ENCODE measurements around the gene DLX1.
A peak's percentile ranks its signal among the peaks of the same experiment; 100 is the strongest.

The DLX1 gene

DNA sequence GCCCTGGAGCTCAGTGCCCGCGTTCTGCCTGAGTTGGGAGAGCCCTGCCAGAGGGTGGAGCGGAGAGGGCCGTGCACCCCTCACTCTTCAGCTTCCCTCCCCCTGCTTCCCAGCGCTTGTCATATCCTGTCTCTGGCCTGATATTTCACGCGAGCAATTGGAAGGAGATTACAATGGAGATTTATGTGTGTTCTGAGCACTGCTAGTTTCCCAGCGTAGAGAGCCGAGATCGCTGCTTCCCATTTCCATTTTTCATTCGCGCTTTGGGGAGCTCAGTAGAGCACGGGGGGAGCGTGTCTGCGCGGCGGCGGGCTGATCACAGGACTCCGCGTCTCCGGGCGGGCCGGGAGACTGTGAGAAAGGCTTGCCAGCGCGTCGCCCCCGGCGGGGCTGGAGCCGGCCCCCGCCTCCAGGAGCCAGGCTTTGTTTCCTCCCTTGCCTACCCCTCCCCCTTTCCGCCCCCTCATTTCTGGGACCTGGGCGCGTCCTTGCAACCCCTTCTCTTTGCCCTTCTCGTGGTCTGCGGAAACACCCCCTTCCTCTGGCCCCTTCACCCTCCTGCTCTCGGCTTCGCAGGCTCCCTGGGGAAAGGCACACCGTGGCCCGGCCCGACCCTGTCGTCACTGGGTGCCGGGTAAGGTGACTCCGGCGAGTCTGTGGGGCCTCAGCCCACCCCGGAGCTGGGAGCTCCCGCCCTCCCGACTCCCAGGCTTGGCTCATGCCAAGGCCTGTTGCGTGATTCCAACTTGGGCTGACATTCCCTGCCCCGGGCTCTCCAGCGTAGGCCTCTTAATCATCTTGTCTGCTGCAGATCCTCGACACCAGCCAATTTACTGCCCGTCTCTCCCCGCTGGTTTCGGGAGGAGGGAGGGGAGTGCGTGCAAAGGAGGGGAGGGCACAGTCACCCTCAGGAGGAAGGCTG is 11.6 kb downstream of the DLX1 start:
- TF ChIP-seq, protein P1, sequence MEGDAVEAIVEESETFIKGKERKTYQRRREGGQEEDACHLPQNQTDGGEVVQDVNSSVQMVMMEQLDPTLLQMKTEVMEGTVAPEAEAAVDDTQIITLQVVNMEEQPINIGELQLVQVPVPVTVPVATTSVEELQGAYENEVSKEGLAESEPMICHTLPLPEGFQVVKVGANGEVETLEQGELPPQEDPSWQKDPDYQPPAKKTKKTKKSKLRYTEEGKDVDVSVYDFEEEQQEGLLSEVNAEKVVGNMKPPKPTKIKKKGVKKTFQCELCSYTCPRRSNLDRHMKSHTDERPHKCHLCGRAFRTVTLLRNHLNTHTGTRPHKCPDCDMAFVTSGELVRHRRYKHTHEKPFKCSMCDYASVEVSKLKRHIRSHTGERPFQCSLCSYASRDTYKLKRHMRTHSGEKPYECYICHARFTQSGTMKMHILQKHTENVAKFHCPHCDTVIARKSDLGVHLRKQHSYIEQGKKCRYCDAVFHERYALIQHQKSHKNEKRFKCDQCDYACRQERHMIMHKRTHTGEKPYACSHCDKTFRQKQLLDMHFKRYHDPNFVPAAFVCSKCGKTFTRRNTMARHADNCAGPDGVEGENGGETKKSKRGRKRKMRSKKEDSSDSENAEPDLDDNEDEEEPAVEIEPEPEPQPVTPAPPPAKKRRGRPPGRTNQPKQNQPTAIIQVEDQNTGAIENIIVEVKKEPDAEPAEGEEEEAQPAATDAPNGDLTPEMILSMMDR (IDR thresholded peaks at IDR 0.05; ENCODE audit: low read depth, low read length, missing control alignments) = no peak
- no peak overlapping the region; the same call in 1 of the 2 replicates for H3K4me3 ChIP-seq (ENCODE audit: low read depth, low read length)
- DNase-seq (ENCODE audit: low read depth) = no peak

- TF ChIP-seq, protein P1 (IDR thresholded peaks at IDR 0.05; ENCODE audit: low read depth, low read length, missing control alignments) = no peak
- no peak overlapping the region for H3K4me3 ChIP-seq (ENCODE audit: low read depth, low read length)
- no peak for DNase-seq (ENCODE audit: low read depth)
Observed at GRCh38 chr2:172097557-172098131, 12.3 kb downstream of the DLX1 start.

GRCh38 chr2:172098287-172098649 is 13.0 kb downstream of the DLX1 start:
- TF ChIP-seq, protein P1 (IDR thresholded peaks at IDR 0.05; ENCODE audit: low read depth, low read length, missing control alignments) = no peak
- no peak overlapping the region for H3K4me3 ChIP-seq (ENCODE audit: low read depth, low read length)
- DNase-seq (ENCODE audit: low read depth) = no peak

DNA sequence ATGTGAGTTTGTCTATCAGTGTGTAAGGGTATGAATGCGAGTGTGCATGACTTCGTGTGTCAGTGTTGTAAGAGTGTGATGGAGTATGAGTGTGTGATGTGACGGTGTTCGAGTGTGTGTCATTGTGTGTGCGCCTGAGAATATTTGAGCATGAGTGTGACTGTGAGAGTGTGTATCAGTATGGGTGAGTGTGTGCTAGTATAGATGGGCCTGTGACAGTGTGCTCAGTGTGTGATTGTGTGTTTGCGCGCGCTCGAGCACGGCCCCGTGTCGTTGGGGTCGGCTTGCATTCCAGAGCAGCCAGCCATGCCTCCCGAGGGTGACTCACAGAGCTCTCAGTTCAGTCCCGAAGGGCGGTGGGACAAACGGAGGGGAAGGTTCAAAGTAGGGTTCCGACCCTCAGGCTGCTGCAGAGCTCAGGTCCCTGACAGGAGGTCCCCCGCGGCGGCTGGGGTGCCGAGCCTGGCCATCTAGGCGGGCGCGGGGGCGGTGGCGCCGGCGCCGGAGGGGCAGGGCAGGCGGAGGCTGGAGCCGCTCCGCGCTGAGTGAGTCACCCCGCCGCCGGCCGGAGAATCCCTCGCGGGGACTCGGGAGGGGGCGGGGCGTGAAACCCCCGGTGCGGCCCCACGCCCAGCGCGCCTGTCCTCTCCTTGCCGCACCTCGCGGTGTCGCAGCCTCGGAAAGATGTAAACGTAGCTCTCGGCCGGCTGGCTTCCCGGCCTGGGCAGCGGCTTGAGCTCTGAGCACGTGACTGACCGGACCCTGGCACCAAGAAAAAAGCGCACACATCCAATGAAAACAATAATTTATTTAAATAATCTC is 13.6 kb downstream of the DLX1 start:
- DNase-seq (ENCODE audit: low read depth) = no peak
- H3K4me3 ChIP-seq (ENCODE audit: low read depth, low read length) = peak overlapping the region; percentile 25; the same call in 1 of the 2 replicates
- TF ChIP-seq, protein P1 (IDR thresholded peaks at IDR 0.05; ENCODE audit: low read depth, low read length, missing control alignments) = no peak

GRCh38 chr2:172099472-172100079 is 14.3 kb downstream of the DLX1 start:
- TF ChIP-seq, protein P1 (IDR thresholded peaks at IDR 0.05; ENCODE audit: low read depth, low read length, missing control alignments) = no peak
- DNase-seq (ENCODE audit: low read depth) = no peak
- no peak overlapping the region for H3K4me3 ChIP-seq (ENCODE audit: low read depth, low read length)

DNA sequence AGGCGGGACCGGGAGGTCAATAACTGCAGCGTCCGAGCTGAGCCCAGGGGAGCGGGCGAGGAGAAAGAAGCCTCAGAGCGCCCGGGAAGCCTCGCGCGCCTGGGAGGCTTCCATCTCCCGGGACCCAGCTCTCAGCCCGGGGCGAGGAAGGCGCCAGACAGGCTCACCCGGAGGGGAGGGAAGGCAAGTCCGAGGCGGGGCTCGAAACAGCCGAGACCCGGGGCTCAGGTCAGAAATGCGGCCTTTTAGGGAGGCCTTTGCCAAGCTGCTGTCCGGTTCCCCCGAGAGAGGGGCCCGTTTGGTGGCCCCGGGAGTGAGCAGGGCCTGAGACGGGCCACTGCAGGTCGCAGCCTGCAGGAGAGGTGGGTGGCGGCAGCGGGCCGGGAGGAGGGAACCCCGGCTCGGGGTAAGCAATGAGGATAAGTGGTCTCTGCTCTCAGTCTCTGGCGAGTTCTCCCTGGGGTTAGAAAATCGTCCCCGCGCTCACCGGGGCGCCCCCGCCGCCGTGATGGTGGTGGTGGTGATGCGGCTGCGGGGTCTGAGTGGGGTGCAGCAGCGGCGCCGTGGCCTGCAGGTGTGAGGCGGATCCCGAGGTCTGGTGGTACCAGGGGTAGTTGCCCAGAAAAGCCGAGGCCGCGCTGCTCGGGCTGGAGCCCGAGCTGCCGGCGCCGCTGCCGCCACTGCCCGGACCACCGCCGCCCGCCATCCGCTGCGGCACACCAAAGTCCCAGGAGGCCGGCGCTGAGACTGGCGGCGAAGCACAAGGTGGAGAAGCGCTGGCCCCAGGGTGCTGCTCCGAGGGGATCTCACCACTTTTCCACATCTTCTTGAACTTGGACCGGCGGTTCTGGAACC is 15.0 kb downstream of the DLX1 start:
- TF ChIP-seq, protein P1 (IDR thresholded peaks at IDR 0.05; ENCODE audit: low read depth, low read length, missing control alignments) = no peak
- no peak overlapping the region for H3K4me3 ChIP-seq (ENCODE audit: low read depth, low read length)
- DNase-seq (ENCODE audit: low read depth) = no peak
